Activated CD8-positive, alpha-beta T cell treated with anti-CD3 and anti-CD28 coated beads, Interleukin-2, amount 10 ng/mL, durations not matched to agents 7 days and 5 days (primary cell): ENCODE measurements around the gene BRSK2. TPM values are rescaled to one million over a fixed set of nuclear protein-coding genes. Genes with fewer than 3 reads are reported as not detected.

Experiments
- ATAC-seq: fragments of 150-1000 bp; cut with Tn5 transposase; one replicate; pipeline ENCODE4 v1.10.0; 2021; ENCODE audit warnings: moderate library complexity
- CTCF ChIA-PET: fragments of 350-600 bp; sonication (Branson Sonifier 250); formaldehyde crosslinking; loops from one replicate; lab custom pipeline; 2021; ENCODE audit warnings: antibody characterized with exemption; lab: Charles Lee
- POLR2A ChIA-PET: fragments of 350-600 bp; sonication (Branson Sonifier 250); formaldehyde crosslinking; loops from one replicate; lab custom pipeline; 2021; ENCODE audit warnings: antibody characterized with exemption; lab: Charles Lee
- DNase-seq: peaks from one replicate; pipeline ENCODE4 v3.0.0-alpha.2; 2020
- H3K27ac Mint-ChIP-seq: one replicate; pipeline ENCODE4 v1.8.0; 2021; ENCODE audit warnings: mild to moderate bottlenecking, mixed read lengths
- H3K27me3 Mint-ChIP-seq: one replicate; pipeline ENCODE4 v1.8.0; 2021; ENCODE audit warnings: low read depth, mixed read lengths
- H3K36me3 Mint-ChIP-seq: one replicate; pipeline ENCODE4 v1.8.0; 2021; ENCODE audit warnings: low read depth, mixed read lengths
- H3K4me1 Mint-ChIP-seq: one replicate; pipeline ENCODE4 v1.8.0; 2021; ENCODE audit warnings: low read depth, mixed read lengths
- H3K4me3 Mint-ChIP-seq: one replicate; pipeline ENCODE4 v1.8.0; 2021; ENCODE audit warnings: mild to moderate bottlenecking, mixed read lengths
- H3K9me3 Mint-ChIP-seq: one replicate; pipeline ENCODE4 v1.8.0; 2022; ENCODE audit warnings: mixed read lengths; ENCODE audit not compliant: insufficient read depth
- total RNA-seq, 2 experiments: library from RNA; stranded (reverse); gene quantifications; one replicate each; pipeline ENCODE4 v1.2.3, GENCODE V29; 2021

BRSK2 gene
- total RNA-seq, 2 experiments from 2014 or later, result 0.39 TPM; not detected in 1

GRCh38 chr11:1348146-1348795 is 41.5 kb upstream of the BRSK2 start:
- no peak overlapping the region for H3K4me3 Mint-ChIP-seq
- POLR2A ChIA-PET, result no interaction called here
- no peak overlapping the region for H3K27ac Mint-ChIP-seq
- ATAC-seq (no peak), DNase-seq (no peak)
- H3K9me3 Mint-ChIP-seq, result no peaks in the 10 kb centered on the region
- peaks cover 20% of the 10 kb centered on the region for H3K4me1 Mint-ChIP-seq
- CTCF ChIA-PET, result no interaction called here
- no peaks in the 10 kb centered on the region for H3K36me3 Mint-ChIP-seq
- H3K27me3 Mint-ChIP-seq, result no peaks in the 10 kb centered on the region

- ChIA-PET CTCF (no interaction called here), POLR2A (no interaction called here)
- Mint-ChIP-seq H3K4me3 (no peak overlapping the region), H3K27ac (no peak overlapping the region), H3K27me3 (no peaks in the 10 kb centered on the region), H3K9me3 (no peaks in the 10 kb centered on the region), H3K4me1 (peaks cover 17% of the 10 kb centered on the region), H3K36me3 (no peaks in the 10 kb centered on the region)
- ATAC-seq (no peak), DNase-seq (no peak)
Observed at GRCh38 chr11:1348796-1349326, 40.9 kb upstream of the BRSK2 start.

- DNase-seq (no peak), ATAC-seq (no peak)
- CTCF ChIA-PET, result no interaction called here
- Mint-ChIP-seq H3K27ac (no peak overlapping the region), H3K36me3 (no peaks in the 10 kb centered on the region), H3K4me3 (no peak overlapping the region), H3K27me3 (no peaks in the 10 kb centered on the region), H3K9me3 (no peaks in the 10 kb centered on the region), H3K4me1 (peaks cover 11% of the 10 kb centered on the region)
- POLR2A ChIA-PET, result no interaction called here
Observed at GRCh38 chr11:1349327-1350041, 40.2 kb upstream of the BRSK2 start.

- H3K9me3 Mint-ChIP-seq, result no peaks in the 10 kb centered on the region
- ATAC-seq (no peak), DNase-seq (no peak)
- no peak overlapping the region for H3K27ac Mint-ChIP-seq
- ChIA-PET POLR2A (no interaction called here), CTCF (no interaction called here)
- H3K36me3 Mint-ChIP-seq, result no peaks in the 10 kb centered on the region
- no peak overlapping the region for H3K4me3 Mint-ChIP-seq
- H3K27me3 Mint-ChIP-seq, result no peaks in the 10 kb centered on the region
- peaks cover 10% of the 10 kb centered on the region for H3K4me1 Mint-ChIP-seq
Observed at GRCh38 chr11:1350086-1350725, 39.5 kb upstream of the BRSK2 start.

GRCh38 chr11:1351278-1351937 is 38.3 kb upstream of the BRSK2 start:
- H3K27ac Mint-ChIP-seq, result no peak overlapping the region
- H3K9me3 Mint-ChIP-seq, result no peaks in the 10 kb centered on the region
- ChIA-PET POLR2A (interaction anchor here (1.0 kb wide), 1 partner anchor 21 kb away, joined by 3 read pairs; no protein-coding TSS in a partner anchor), CTCF (interaction anchor here (0.9 kb wide), 1 partner anchor 224 kb away, joined by 3 read pairs; no protein-coding TSS in a partner anchor)
- no peak overlapping the region for H3K4me3 Mint-ChIP-seq
- no peak for ATAC-seq
- no peaks in the 10 kb centered on the region for H3K36me3 Mint-ChIP-seq
- H3K27me3 Mint-ChIP-seq, result no peaks in the 10 kb centered on the region
- DNase-seq, result no peak
- no peaks in the 10 kb centered on the region for H3K4me1 Mint-ChIP-seq

- Mint-ChIP-seq H3K4me1 (no peaks in the 10 kb centered on the region), H3K36me3 (no peaks in the 10 kb centered on the region)
Observed at GRCh38 chr11:1352696-1353382, 36.9 kb upstream of the BRSK2 start.

GRCh38 chr11:1353383-1354124 is 36.2 kb upstream of the BRSK2 start:
- Mint-ChIP-seq H3K4me1 (no peaks in the 10 kb centered on the region), H3K27ac (no peak overlapping the region), H3K4me3 (no peak overlapping the region), H3K9me3 (no peaks in the 10 kb centered on the region), H3K27me3 (no peaks in the 10 kb centered on the region), H3K36me3 (no peaks in the 10 kb centered on the region)
- ChIA-PET POLR2A (no interaction called here), CTCF (no interaction called here)
- DNase-seq, result no peak
- no peak for ATAC-seq

More at GRCh38 chr11:1352696-1353382, 36.9 kb upstream of the BRSK2 start:
- DNase-seq (no peak), ATAC-seq (no peak)
- POLR2A ChIA-PET, result no interaction called here
- CTCF ChIA-PET, result no interaction called here
- Mint-ChIP-seq H3K27me3 (no peaks in the 10 kb centered on the region), H3K4me3 (no peak overlapping the region), H3K9me3 (no peaks in the 10 kb centered on the region), H3K27ac (no peak overlapping the region)

GRCh38 chr11:1354125-1354938 is 35.4 kb upstream of the BRSK2 start:
- Mint-ChIP-seq H3K36me3 (no peaks in the 10 kb centered on the region), H3K4me3 (no peak overlapping the region), H3K27me3 (no peaks in the 10 kb centered on the region), H3K9me3 (no peaks in the 10 kb centered on the region), H3K27ac (no peak overlapping the region), H3K4me1 (no peaks in the 10 kb centered on the region)
- ChIA-PET CTCF (no interaction called here), POLR2A (no interaction called here)
- ATAC-seq, result no peak
- no peak for DNase-seq

- ChIA-PET CTCF (no interaction called here), POLR2A (no interaction called here)
- Mint-ChIP-seq H3K36me3 (no peaks in the 10 kb centered on the region), H3K9me3 (no peaks in the 10 kb centered on the region), H3K4me3 (no peak overlapping the region), H3K27ac (no peak overlapping the region), H3K27me3 (no peaks in the 10 kb centered on the region), H3K4me1 (no peaks in the 10 kb centered on the region)
- DNase-seq (no peak), ATAC-seq (no peak)
Observed at GRCh38 chr11:1356007-1356435, 33.7 kb upstream of the BRSK2 start.

- Mint-ChIP-seq H3K9me3 (no peaks in the 10 kb centered on the region), H3K4me3 (no peak overlapping the region), H3K4me1 (no peaks in the 10 kb centered on the region), H3K27ac (no peak overlapping the region), H3K36me3 (no peaks in the 10 kb centered on the region), H3K27me3 (no peaks in the 10 kb centered on the region)
- ATAC-seq (no peak), DNase-seq (no peak)
- ChIA-PET POLR2A (no interaction called here), CTCF (no interaction called here)
Observed at GRCh38 chr11:1356478-1356960, 33.2 kb upstream of the BRSK2 start.
